Measurements from ENCODE around the gene MCCC2.

- no peak for TF ChIP-seq CTCF (conservative IDR thresholded peaks at IDR 0.05; ENCODE audit: low read depth, low read length)
- TF ChIP-seq EZH2 (IDR thresholded peaks at IDR 0.05; ENCODE audit: borderline replicate concordance, low read depth, low read length, poor library complexity, severe bottlenecking): no peak
These were observed 113.7 kb downstream of the MCCC2 start for GRCh38 chr5:71700803-71701202.

Data from A673 (cell line).